Effector memory CD8-positive, alpha-beta T cell (primary cell): ENCODE results near the gene EBF3.

Experiments
- ATAC-seq: fragments of 150-1000 bp; cut with Tn5 transposase; replicated peaks from 2 replicates; pipeline ENCODE4 v1.10.0; 2021; ENCODE audit warnings: mild to moderate bottlenecking, moderate library complexity
- DNase-seq, 3 experiments: peaks; one replicate each; pipeline ENCODE4 v3.0.0; 2021
- H3K27ac Mint-ChIP-seq, 2 donors: one replicate each; pipeline ENCODE4 v1.8.0; 2022; ENCODE audit warnings: mild to moderate bottlenecking in 2 of 2, mixed read lengths in 2 of 2, moderate library complexity in 2 of 2
- H3K27me3 Mint-ChIP-seq, 2 donors: one replicate each; pipeline ENCODE4 v1.8.0; 2022; ENCODE audit warnings: mixed read lengths in 2 of 2
- H3K36me3 Mint-ChIP-seq: one replicate; pipeline ENCODE4 v1.8.0; 2022; ENCODE audit warnings: mild to moderate bottlenecking, moderate library complexity, mixed read lengths; ENCODE audit not compliant: insufficient read depth
- H3K4me1 Mint-ChIP-seq, 2 donors: one replicate each; pipeline ENCODE4 v1.8.0; 2022; ENCODE audit warnings: low read depth in 2 of 2, mixed read lengths in 2 of 2
- H3K4me3 Mint-ChIP-seq, 2 donors: one replicate each; pipeline ENCODE4 v1.8.0; 2022; ENCODE audit warnings: mild to moderate bottlenecking in 2 of 2, mixed read lengths in 2 of 2, moderate library complexity in 2 of 2
- H3K9me3 Mint-ChIP-seq, 2 donors: one replicate each; pipeline ENCODE4 v1.8.0; 2022; ENCODE audit warnings: mixed read lengths in 2 of 2

Gene EBF3

DNA sequence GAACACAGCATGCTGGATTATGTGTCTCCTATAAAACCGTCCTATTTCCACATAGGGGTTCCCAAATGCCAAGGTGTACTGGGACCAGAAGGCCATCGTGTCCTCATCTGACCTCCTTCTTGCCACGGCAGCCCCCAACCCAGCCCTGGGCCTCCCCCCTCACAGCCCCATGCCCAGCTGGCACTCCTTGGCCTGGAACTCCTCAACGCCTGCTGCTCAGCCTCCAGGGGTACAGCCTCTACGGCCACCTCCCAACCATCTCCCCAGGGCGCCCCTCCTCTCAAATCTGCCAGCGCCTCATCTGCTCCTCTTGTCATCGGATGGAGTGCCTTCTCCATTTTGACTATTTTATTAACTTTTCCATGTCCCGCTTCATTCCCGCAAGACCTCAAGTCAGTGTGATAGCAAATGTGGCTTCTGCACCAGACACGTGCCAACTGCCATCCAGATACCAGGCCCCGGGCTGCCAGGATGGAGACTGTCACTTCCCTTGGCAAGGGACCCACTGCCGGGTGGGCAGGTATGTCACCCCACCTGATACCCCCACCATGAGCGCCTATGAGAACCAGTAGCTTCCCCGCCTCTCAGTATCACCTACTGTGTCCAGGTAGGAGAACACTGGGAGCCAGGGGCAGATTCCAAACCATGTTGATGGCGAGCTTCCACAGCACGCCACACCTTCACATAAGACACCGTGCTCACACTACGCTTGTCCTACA is 106.7 kb downstream of the EBF3 start:
- no peak for ATAC-seq

DNA sequence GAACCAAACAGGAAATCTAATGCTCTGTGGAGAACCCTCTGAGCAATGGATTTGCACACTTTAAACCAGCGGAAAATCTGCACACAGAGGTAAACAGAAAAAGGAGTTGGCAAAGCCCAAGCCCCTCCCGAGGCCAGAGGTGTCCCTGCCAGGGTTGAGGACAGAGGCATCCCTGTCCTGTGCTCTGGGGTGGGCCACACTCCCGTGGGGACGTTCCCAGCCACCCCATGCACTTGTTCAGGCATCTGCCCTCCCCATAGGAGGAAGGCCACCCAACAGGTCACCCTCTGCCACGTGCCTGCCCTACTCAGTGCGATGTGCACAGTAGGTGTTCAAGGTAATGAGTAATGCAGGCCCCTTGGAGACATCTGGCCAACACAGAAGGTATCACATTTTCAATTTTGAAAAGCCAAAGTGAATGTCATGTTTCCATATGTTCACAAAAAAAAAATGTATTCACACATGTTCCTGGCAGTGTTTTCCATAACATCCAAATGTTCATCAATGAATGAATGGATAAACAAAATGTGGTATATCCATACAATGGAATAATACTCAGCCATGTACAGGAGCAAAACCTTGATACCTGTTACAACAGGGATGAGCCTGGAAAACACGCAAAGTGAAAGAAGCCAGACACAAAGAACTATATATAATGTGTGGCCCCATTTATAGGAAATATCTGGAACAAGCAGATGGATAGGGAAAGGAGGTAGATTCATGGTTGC is 108.1 kb downstream of the EBF3 start:
- Mint-ChIP-seq H3K9me3 (no peaks in the 10 kb centered on the region), H3K27me3 (peaks cover 0 to 17% of the 10 kb centered on the region in 2 donors), H3K36me3 (no peaks in the 10 kb centered on the region), H3K27ac (no peak overlapping the region), H3K4me3 (no peak overlapping the region), H3K4me1 (no peaks in the 10 kb centered on the region)
- no peak for DNase-seq
- no peak for ATAC-seq

More for the DNA sequence above, 106.7 kb downstream of the EBF3 start:
- no peak overlapping the region for H3K27ac Mint-ChIP-seq
- peaks cover 0 to 24% of the 10 kb centered on the region in 2 donors for H3K27me3 Mint-ChIP-seq
- DNase-seq: no peak
- H3K4me1 Mint-ChIP-seq: no peaks in the 10 kb centered on the region
- H3K36me3 Mint-ChIP-seq: no peaks in the 10 kb centered on the region
- no peaks in the 10 kb centered on the region for H3K9me3 Mint-ChIP-seq
- no peak overlapping the region for H3K4me3 Mint-ChIP-seq

DNA sequence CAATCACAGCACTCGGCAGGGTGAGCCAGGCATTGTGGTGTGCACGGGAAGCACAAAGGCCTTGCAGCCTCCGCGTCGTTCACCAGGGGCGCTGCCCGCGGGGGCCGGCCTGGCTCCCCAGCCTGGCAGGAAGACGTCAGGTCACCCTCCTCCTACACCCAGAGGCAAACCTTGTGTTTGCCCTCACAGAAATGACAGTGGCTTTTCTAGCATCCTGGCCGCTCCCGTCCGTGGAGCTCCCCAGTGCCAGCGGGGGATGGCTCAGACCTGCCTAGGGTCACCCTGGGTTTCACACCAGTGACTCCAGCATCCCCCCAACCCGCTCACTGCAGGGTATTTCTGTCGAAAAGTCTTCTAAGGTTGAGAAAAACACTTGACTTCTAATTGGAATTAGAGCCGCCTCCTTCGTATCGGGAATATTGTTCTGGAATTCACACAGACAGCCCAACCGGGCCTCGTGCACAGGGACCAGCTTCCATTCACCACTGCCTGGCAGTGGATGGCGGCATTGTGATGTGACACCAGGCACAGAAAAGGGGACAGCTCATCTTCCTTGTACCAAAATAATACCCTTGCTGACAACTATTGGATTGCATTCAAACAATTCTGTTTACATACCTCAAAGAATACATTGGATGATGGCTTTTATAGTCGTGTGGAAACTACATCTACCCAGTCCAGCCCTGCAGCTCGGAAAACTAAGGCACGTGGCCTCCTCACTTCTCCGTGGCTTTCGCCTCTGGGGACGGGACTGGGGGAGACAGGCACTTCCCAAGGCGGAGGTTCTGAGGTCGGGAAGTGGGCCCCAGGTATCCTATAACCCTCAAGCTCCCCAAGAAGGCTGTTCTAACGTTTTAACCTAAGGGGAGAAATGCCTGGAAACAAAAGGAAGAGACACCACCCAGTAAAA is 109.0 kb downstream of the EBF3 start:
- no peaks in the 10 kb centered on the region for H3K9me3 Mint-ChIP-seq
- H3K27ac Mint-ChIP-seq: no peak overlapping the region
- DNase-seq: no peak
- ATAC-seq: no peak
- no peaks in the 10 kb centered on the region for H3K4me1 Mint-ChIP-seq
- H3K27me3 Mint-ChIP-seq: peaks cover 0 to 8% of the 10 kb centered on the region in 2 donors
- H3K36me3 Mint-ChIP-seq: no peaks in the 10 kb centered on the region
- H3K4me3 Mint-ChIP-seq: no peak overlapping the region

DNA sequence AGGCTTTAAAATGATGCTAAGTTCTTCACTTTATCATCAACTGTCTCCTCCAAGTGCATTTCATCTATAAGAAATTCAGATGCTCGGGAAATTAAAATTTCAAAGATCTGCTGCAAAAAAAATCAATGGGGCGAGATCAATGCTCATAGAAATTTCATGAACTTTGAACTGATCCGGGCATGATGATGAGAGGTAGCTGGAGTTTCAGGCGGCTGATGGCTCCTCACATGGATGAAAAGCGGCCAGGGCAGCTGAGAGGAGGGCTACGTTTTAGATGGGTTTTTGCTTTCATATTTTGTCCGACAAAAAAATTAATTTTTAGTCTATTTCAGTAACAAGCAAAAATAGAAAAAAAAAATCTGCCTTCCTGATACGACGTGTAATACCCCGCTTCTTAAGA is 109.9 kb downstream of the EBF3 start:
- H3K36me3 Mint-ChIP-seq: no peaks in the 10 kb centered on the region
- ATAC-seq: no peak

DNA sequence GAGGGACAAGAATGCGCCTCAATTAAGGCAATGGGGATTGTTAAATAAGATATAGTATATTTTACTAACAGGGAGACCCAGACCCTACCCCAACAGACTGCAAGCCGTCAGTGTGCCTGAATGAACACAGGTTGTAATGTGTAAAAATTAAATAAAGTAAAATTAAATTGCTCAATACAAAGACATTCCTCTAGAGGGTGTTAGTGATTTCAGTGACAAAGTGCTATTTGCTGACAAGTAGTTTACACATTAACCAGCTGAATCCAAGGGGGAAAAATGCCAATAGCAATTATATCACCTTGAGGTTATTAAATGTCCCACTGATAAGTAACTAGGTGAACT is 110.5 kb downstream of the EBF3 start:
- no peak overlapping the region for H3K27ac Mint-ChIP-seq
- H3K4me3 Mint-ChIP-seq: no peak overlapping the region
- H3K36me3 Mint-ChIP-seq: no peaks in the 10 kb centered on the region
- DNase-seq (no peak), ATAC-seq (no peak)
- H3K4me1 Mint-ChIP-seq: no peaks in the 10 kb centered on the region
- no peaks in the 10 kb centered on the region for H3K9me3 Mint-ChIP-seq
- peaks cover 0 to 6% of the 10 kb centered on the region in 2 donors for H3K27me3 Mint-ChIP-seq

More for the DNA sequence above, 109.9 kb downstream of the EBF3 start:
- Mint-ChIP-seq H3K9me3 (no peaks in the 10 kb centered on the region), H3K27me3 (peaks cover 0 to 6% of the 10 kb centered on the region in 2 donors), H3K4me1 (no peaks in the 10 kb centered on the region), H3K27ac (no peak overlapping the region), H3K4me3 (no peak overlapping the region)
- DNase-seq: no peak

DNA sequence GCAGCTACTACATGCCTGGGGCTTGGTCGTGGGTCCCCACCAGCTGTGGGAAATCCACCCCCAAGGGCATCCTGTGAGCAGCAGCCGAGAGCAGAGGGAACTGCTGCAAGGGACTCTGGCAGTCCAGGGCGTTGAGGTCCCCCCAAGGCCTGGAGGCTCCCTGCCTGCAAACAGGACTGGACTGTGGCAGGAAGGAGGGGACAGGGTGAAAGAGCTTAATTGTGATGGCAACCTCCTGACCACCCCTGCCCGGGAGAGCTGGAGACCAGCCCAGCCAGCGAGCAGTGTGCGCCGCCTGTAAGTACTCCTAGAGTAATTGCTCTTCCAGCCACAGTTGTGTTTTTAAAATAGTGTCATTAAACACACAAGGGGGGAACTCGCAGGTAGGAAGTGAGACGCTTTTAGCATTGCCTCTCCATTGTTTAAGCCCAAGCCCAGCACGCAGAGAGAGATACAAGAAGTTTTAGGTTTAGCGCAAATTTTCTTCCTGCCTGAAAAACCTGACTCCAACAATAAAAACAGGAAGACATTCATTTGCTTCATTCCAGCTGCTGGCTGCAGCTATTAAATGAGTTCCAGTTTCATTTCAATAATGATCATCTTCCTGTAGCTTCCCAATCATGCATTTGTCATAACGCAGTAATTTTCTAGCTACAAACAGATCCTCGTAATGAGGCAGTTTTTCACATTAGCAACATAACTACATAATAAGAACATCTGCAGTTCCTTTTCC is 111.1 kb downstream of the EBF3 start:
- H3K36me3 Mint-ChIP-seq: no peaks in the 10 kb centered on the region
- H3K27me3 Mint-ChIP-seq: peaks cover 0 to 7% of the 10 kb centered on the region in 2 donors
- H3K9me3 Mint-ChIP-seq: no peaks in the 10 kb centered on the region
- DNase-seq (no peak), ATAC-seq (no peak)
- H3K4me1 Mint-ChIP-seq: no peaks in the 10 kb centered on the region
- no peak overlapping the region for H3K4me3 Mint-ChIP-seq
- no peak overlapping the region for H3K27ac Mint-ChIP-seq

DNA sequence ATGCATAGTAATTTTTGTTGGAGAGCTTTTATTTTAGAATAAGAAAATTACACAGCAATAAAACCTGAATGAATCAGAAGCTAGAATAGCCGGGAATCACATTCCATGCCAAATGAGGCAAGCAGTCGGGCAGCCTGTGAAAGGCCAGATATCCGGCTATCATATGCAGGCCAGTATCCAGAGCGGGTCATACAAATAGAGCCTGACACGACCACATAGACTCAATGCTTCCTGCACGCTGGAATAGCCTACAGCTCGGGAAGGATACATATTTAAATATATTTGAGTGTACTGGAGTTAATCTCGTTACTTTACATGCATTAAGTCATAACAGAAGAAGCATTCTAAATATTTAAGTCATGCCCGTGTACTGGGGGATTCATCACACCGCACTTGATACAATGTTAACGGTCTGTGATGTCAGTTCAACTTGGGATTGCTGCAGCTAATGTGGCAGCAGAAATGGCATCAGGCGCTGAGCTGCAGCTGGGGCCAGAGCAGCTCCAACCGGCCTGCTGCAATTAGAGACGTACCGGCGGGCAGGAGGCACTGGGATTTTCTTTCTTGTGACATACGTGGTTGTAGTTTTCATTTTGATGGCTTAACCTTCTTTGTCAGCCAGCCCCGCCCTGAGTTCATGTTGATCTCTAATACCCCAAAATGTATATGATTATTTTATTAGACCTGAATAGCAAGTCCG is 112.0 kb downstream of the EBF3 start:
- DNase-seq (no peak), ATAC-seq (no peak)
- Mint-ChIP-seq H3K9me3 (no peaks in the 10 kb centered on the region), H3K27me3 (peaks cover 0 to 15% of the 10 kb centered on the region in 2 donors), H3K4me1 (no peaks in the 10 kb centered on the region), H3K36me3 (no peaks in the 10 kb centered on the region), H3K4me3 (no peak overlapping the region), H3K27ac (no peak overlapping the region)

DNA sequence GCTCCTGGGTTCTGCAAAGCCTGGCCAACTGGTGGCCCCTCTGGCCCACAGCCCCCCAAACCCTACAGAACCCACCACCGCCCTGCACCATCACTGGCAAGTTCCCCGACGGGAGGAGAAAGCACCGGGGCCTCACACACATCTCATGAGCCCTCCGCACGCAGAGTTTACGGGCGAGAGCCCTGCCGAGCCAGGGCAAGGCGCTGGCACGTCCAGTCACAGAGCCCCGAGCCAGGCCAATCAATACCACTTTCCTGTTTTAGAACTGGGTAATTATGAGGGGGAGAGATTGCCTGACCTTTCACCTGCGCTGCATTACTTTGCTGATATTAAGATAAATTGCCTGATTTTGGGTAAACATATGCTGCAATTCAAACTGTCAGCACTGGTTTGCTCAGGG is 113.3 kb downstream of the EBF3 start:
- Mint-ChIP-seq H3K27ac (no peak overlapping the region), H3K27me3 (peaks cover 8 to 15% of the 10 kb centered on the region in 2 donors), H3K4me1 (no peaks in the 10 kb centered on the region), H3K4me3 (no peak overlapping the region), H3K9me3 (no peaks in the 10 kb centered on the region), H3K36me3 (no peaks in the 10 kb centered on the region)
- no peak for DNase-seq
- no peak for ATAC-seq

DNA sequence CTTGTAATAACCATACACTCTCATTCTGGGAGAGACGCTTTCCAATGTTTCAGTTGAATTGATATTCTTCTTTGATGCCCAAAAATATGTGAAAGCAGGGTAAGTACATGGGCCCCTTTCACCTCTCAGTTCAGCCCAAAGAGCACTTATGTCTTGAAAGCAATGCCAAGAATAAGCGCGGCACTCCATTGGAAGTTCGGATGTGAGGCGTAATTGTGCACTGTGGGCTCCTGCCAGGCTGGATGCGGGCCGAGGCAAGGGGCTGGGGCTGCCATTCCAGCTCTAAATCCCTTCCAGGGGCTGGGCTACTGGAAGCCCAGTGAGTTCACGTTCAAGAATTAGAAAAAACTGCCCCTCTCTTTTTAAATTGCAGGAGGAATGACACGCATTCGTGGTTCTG is 113.8 kb downstream of the EBF3 start:
- Mint-ChIP-seq H3K9me3 (no peaks in the 10 kb centered on the region), H3K4me3 (no peak overlapping the region), H3K36me3 (no peaks in the 10 kb centered on the region), H3K27me3 (peaks cover 8 to 15% of the 10 kb centered on the region in 2 donors), H3K27ac (no peak overlapping the region), H3K4me1 (no peaks in the 10 kb centered on the region)
- DNase-seq (no peak), ATAC-seq (no peak)

DNA sequence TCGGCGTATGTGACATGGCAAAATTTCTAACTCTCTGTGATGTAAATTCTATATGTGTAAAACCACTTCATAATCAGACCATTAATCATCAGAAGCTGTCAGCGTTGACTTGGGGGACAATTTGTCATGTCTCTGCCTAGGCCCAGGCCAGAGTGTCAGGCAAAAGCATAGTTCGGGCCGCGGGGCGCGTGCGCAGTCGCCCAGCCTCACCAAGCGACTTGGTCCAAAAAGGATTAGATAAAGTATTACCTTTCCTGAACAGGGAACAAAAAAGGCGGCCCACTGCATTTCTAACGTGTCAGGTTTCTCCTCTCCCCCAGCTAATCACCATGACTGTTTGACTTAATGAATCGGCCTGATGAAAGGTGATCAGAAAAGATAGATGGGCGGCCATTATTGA is 114.2 kb downstream of the EBF3 start:
- Mint-ChIP-seq H3K4me1 (no peaks in the 10 kb centered on the region), H3K9me3 (no peaks in the 10 kb centered on the region), H3K27me3 (peaks cover 8 to 15% of the 10 kb centered on the region in 2 donors), H3K36me3 (no peaks in the 10 kb centered on the region), H3K27ac (no peak overlapping the region), H3K4me3 (no peak overlapping the region)
- no peak for ATAC-seq
- no peak for DNase-seq

DNA sequence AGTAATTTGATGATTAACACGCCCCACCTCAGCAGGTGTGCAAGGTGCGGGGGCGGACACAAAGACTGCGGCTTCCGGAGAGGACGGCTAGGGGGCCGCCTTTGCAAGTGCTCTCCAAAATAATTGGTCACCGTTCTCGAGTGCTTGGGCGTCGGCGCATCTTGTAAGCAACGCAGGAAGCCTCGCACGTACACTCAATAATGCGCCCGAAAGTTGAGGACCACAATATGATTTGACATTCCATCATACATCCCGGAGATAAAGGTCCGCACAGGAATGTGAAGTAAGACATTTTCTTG is 114.7 kb downstream of the EBF3 start:
- no peak for ATAC-seq
- H3K4me1 Mint-ChIP-seq: no peaks in the 10 kb centered on the region
- H3K36me3 Mint-ChIP-seq: no peaks in the 10 kb centered on the region
- H3K4me3 Mint-ChIP-seq: no peak overlapping the region
- H3K9me3 Mint-ChIP-seq: no peaks in the 10 kb centered on the region
- DNase-seq: no peak
- H3K27me3 Mint-ChIP-seq: peaks cover 8 to 15% of the 10 kb centered on the region in 2 donors
- H3K27ac Mint-ChIP-seq: no peak overlapping the region

DNA sequence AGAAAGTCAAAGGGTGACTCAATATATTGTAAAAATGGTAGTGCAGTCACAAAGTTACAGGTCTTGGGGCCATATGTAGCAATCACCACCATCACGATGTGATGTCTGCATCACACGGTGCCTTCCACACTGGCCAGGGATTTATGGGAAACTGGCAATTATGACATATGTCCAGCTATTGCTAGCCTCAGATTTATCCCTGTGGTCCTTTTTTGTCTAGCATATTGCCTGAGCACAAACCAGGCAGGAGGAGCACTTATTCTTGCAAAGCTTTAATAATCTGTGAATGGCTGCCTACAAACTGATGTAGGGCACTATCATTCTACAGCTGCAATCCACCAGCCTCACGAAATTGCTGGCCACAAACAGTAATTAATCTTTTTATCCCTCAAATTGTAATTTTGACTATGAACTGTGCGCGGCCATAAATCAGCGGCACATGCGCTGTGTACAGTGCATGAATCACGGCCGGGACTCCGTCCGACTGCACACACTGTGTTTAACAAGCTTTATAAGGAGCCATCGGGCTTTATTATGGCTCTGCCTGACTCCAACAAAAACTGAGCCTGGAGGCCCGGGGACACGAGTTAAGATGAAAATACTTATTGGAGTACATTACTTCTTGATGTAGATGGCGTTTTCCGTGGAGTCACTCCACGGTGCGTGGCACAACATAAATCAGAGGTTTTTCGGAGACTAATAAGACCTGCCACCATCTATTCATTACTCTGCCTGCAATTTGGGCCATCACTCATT is 115.2 kb downstream of the EBF3 start:
- Mint-ChIP-seq H3K27me3 (peaks cover 8 to 11% of the 10 kb centered on the region in 2 donors), H3K4me3 (no peak overlapping the region), H3K27ac (no peak overlapping the region), H3K9me3 (no peaks in the 10 kb centered on the region), H3K4me1 (no peaks in the 10 kb centered on the region), H3K36me3 (no peaks in the 10 kb centered on the region)
- no peak for DNase-seq
- ATAC-seq: no peak
